Kidney (tissue), 14 donors: ENCODE measurements around the gene STRADA. TPM values are rescaled to one million over a fixed set of nuclear protein-coding genes. Genes with fewer than 3 reads are reported as not detected.

Experiments used
- DNase-seq, 5 donors: peaks; one replicate each; pipeline ENCODE4 v3.0.0-alpha.2; 2013 to 2020
- FAIRE-seq: peaks from 2 replicates; lab custom pipeline; 2012; peaks lifted over from hg19 to GRCh38; lab: Jason Lieb, UNC
- H3K27ac ChIP-seq, 2 donors: one replicate each; pipeline ENCODE4 v1.7.0; 2013; ENCODE audit warnings: low read depth in 2 of 2, low read length in 2 of 2, inconsistent platforms in 1 of 2
- H3K27me3 ChIP-seq: one replicate; pipeline ENCODE4 v1.7.1; 2013; ENCODE audit warnings: low read length, inconsistent platforms; ENCODE audit not compliant: control insufficient read depth, insufficient read depth
- H3K36me3 ChIP-seq, 3 donors: one replicate each; pipeline versions ENCODE4 v1.7.0 to v1.7.1; 2013; ENCODE audit warnings: low read length in 3 of 3, control low read depth in 1 of 3, inconsistent platforms in 1 of 3; ENCODE audit not compliant: insufficient read depth in 3 of 3, control insufficient read depth in 2 of 3
- H3K4me1 ChIP-seq, 3 donors: one replicate each; pipeline versions ENCODE4 v1.7.0 to v1.7.1; 2013; ENCODE audit warnings: low read length in 3 of 3, inconsistent platforms in 1 of 3, low read depth in 1 of 3; ENCODE audit not compliant: control insufficient read depth in 2 of 3, insufficient read depth in 2 of 3
- H3K4me3 ChIP-seq, 3 donors: one replicate each; pipeline versions ENCODE4 v1.7.0 to v1.8.1; 2013; ENCODE audit warnings: low read length in 3 of 3, control low read depth in 1 of 3, inconsistent platforms in 1 of 3
- H3K9ac ChIP-seq, 3 donors: one replicate each; pipeline versions ENCODE4 v1.7.0 to v1.7.1; 2013; ENCODE audit warnings: low read length in 3 of 3, control low read depth in 1 of 3, inconsistent platforms in 1 of 3
- H3K9me3 ChIP-seq, 3 donors: one replicate each; pipeline versions ENCODE4 v1.7.0 to v1.7.1; 2013; ENCODE audit warnings: low read length in 3 of 3, control low read depth in 1 of 3, inconsistent platforms in 1 of 3; ENCODE audit not compliant: control insufficient read depth in 2 of 3, insufficient read depth in 1 of 3
- intact Hi-C: fragments of 100-400 bp; cut with DNase I; formaldehyde crosslinking; loops from one replicate; pipeline ENCODE4 v1.11.1; 2022
- polyA plus RNA-seq: library from polyadenylated mRNA; stranded (reverse); fragments of 350-450 nt; fragmentation: Illumina TruSeq; extraction: RNeasy Lipid Tissue Mini Kit (QIAGEN cat#74804); gene quantifications from one replicate; pipeline ENCODE4 v1.2.3, GENCODE V29; 2014; ENCODE audit warnings: low read depth, low replicate concordance; ENCODE audit not compliant: insufficient read depth
- total RNA-seq: library from RNA; stranded (reverse); fragmentation: NEBNext Ultra II Directional; extraction: Animal tissue kit (Norgen Biotek cat#: 25700); gene quantifications from one replicate; pipeline ENCODE4 v1.2.1, GENCODE V29; 2021
- TF ChIP-seq, protein P1 (sequence below): IDR thresholded peaks from 3 replicates; pipeline ENCODE4 v1.5.1; 2012; ENCODE audit warnings: mild to moderate bottlenecking, moderate library complexity, borderline replicate concordance; ENCODE audit not compliant: insufficient read depth; ENCODE audit errors: extremely low read depth
- donor health status: control.
- donor health status: control.
- donor health status: control.
- donor health status: control.
- donor health status: control.
- donor health status: DM: yes; HTN: yes; CAD: no.
- donor health status: Normal renal cell carcinoma (clear cell type).

The STRADA gene
- total and polyA plus RNA-seq, 2 donors from 2014 or later: 25.7 to 38.9 TPM

DNA sequence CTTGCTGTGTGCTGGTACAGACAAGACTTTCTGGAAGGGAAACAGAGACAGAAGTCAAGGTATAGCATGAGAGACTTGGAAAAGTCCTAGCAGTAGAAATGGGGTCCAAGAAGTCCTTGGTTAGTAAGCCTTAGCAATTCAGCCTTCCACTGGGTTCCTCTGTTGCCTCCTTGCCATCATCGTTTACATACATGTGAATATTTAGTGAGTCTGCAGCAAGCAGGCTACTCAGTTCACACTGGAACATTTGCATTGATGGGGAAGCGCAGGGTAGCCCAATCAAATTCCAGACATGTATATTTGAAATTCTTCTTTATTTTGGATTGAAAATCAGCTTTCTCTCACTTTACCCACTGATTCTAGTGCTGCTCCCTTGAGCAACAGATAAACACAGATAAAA lies 68.7 kb downstream of the STRADA start:
- TF ChIP-seq, protein P1, sequence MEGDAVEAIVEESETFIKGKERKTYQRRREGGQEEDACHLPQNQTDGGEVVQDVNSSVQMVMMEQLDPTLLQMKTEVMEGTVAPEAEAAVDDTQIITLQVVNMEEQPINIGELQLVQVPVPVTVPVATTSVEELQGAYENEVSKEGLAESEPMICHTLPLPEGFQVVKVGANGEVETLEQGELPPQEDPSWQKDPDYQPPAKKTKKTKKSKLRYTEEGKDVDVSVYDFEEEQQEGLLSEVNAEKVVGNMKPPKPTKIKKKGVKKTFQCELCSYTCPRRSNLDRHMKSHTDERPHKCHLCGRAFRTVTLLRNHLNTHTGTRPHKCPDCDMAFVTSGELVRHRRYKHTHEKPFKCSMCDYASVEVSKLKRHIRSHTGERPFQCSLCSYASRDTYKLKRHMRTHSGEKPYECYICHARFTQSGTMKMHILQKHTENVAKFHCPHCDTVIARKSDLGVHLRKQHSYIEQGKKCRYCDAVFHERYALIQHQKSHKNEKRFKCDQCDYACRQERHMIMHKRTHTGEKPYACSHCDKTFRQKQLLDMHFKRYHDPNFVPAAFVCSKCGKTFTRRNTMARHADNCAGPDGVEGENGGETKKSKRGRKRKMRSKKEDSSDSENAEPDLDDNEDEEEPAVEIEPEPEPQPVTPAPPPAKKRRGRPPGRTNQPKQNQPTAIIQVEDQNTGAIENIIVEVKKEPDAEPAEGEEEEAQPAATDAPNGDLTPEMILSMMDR: no peak
- Histone ChIP-seq H3K27me3 (no peaks in the 10 kb centered on the region), H3K9ac (no peak overlapping the region), H3K27ac (no peak overlapping the region), H3K4me1 (peaks cover 3 to 35% (median 22%) of the 10 kb centered on the region in 3 donors), H3K4me3 (no peak overlapping the region), H3K36me3 (peaks cover 0 to 22% (median 12%) of the 10 kb centered on the region in 3 donors), H3K9me3 (no peaks in the 10 kb centered on the region)
- no peak for DNase-seq
- intact Hi-C loops: no loop called here
- no peak for FAIRE-seq

DNA sequence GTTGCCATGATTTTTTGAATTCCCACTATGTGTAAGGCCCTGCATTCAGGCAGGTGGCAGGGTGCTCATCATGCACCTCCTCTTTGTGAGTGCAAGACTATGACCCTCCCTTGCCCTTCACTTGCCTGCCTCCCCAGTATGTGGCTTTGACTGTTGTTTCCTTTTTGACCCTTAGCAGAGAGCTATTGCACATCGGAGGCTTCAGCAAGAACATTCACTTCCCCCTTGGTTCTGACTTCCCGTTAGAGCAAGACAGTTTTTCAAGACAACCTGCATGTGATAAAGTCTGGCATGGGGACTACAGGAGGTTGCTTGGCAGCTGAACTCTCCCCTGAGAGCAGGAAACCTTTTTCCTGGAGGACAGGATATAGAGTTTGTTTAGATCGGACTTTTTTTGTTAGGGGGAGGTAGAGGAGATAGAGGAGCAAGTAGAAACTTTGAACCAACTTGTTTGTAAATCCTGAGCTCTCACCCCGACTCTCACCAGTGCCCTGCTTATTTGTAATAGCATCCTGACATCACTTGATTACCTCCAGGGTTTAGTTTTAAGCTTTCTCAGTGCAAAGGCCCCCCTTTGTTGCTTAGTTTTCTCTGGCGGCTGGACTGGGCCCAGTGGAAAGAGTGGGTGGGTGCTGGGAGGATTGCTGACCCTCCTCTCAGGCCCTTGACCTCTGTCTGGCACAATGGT lies 75.9 kb downstream of the STRADA start:
- Histone ChIP-seq H3K27ac (no peak overlapping the region), H3K9ac (no peak overlapping the region), H3K4me1 (no peaks in the 10 kb centered on the region), H3K27me3 (no peaks in the 10 kb centered on the region), H3K9me3 (no peaks in the 10 kb centered on the region), H3K36me3 (peaks cover 2 to 38% (median 22%) of the 10 kb centered on the region in 3 donors), H3K4me3 (no peak overlapping the region)
- intact Hi-C loops: no loop called here
- TF ChIP-seq, protein P1: no peak
- no peak for FAIRE-seq
- DNase-seq: peak in 1 of 5 donors; percentile 35

DNA sequence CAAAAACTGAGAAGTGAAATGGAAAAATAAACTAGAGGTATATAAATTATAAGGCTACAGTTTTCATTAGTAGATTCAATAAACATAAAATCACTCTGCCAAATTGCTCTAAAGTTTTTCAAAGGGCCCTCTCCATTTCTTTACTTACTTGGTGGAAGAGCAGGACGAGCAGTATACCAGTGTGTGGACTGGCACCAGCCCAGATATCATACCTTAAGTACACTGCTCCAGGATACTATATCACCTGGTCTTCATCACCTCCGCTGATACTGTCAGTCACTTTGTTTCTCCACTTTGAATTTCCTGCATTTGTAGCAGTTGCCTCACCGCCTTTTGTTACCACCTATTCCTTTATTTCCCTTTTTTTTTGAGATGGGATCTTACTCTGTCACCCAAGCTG lies 81.7 kb downstream of the STRADA start:
- Histone ChIP-seq H3K9ac (no peak overlapping the region), H3K4me1 (no peaks in the 10 kb centered on the region), H3K4me3 (no peak overlapping the region), H3K27ac (no peak overlapping the region), H3K36me3 (peaks cover 0 to 19% (median 9%) of the 10 kb centered on the region in 3 donors), H3K27me3 (no peaks in the 10 kb centered on the region), H3K9me3 (no peaks in the 10 kb centered on the region)
- intact Hi-C loops: no loop called here
- TF ChIP-seq, protein P1: no peak
- DNase-seq: no peak
- no peak for FAIRE-seq
